Stimulated activated CD4-positive, alpha-beta T cell treated with anti-CD3 and anti-CD28 coated beads, Interleukin-4, amount 100 ng/mL, for 48 hours (primary cell): ENCODE data around the gene SYNPO2.

Source experiments
- DNase-seq, 2 donors: peaks; one replicate each; pipeline ENCODE4 v3.0.0-alpha.2; 2020; ENCODE audit warnings: low read depth in 2 of 2

Gene SYNPO2

DNA sequence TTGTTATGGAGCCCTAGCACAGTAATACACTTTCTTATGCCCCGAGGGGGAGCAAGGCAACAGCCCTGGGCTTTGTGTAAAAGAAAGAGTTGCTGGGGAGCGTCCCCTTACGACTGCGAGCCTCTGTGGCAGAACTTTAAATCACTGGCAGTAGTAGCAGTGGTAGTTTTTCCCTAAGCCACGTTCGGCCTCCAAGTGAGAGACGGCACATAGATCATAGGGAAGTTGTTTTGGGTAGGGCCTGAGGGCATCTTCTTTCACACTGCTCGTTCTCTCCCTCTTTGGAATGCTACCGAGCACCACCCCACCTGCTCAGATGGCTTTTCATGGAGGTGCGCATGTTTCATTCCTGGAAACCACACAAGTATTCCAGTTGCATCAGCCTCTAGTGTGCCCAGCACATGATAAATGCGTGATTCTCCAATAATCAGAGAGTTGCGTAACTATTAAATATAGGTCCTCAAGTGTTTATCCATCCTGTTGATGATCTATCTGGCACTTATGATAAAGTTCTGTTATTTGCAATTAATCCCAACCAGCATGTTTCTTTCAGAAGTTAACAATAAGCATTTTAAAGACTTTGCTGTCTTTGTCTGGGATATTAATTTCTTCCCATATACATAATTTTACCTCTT lies 7.0 kb upstream of the SYNPO2 start:
- DNase-seq, result no peak

GRCh38 chr4:118883861-118884260 lies 4.8 kb upstream of the SYNPO2 start:
- no peak for DNase-seq

DNA sequence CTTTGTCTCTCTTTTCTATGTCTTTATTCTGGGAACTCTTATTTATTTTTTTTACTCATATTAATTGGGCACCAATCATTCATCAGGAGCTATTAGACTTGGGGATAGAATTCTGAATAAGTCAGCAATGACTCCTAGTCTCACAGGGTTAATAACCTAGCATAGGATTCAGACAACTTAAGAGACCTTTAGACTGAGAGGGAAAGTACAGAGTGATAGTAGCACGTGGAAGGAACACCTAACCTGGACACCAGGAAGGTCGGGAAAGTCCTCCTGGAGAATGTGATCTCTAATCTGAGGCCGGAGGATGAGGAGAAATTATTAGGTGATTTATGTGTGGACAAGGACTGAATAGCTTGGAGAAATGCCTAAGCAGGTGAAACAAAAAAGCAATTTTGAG lies 3.9 kb upstream of the SYNPO2 start:
- no peak for DNase-seq

GRCh38 chr4:118889312-118889691 lies 648 bp downstream of the SYNPO2 start:
- no peak for DNase-seq

DNA sequence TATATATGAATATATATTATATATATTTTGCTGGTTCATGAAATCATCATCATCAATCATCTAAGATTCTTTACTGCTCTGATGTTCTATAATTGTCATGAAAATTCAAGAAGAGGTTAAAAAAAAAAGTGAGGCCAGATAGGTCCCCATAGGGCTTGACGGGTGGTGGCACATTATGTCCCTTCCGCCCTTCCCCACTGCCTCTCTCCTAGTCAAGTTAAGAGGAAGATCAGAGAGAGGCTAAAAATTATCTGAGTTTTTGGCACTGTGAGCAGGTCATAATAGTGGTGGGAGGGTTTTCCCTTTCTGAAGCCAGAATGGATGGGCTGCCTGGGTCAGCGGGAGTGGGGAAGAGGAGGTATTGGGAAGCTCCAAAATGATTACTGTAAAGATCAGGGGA lies 5.4 kb downstream of the SYNPO2 start:
- no peak for DNase-seq

GRCh38 chr4:118898221-118898620 lies 9.6 kb downstream of the SYNPO2 start:
- no peak for DNase-seq

DNA sequence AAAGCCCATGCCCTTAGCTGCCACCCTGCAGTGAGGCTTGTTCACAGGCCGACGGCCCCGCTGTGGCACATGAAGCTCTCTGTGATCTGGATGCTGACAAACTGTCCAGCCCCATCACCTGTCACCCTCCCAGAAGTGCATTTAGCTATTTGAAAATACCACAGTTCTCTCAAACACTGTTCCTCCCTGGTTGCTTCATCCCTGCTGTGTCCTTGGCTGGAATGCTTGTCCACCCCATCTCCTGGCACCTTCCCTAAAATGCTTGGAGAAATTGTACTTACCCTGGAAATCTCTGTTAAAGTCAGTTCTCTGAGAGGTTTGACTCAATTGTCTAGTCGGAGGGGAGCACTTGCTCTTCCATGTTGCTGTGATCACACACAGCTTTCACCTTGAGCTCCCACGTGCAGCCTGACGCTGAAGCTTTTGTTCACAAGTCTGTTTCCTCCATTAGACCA lies 10.1 kb downstream of the SYNPO2 start:
- DNase-seq, result no peak

DNA sequence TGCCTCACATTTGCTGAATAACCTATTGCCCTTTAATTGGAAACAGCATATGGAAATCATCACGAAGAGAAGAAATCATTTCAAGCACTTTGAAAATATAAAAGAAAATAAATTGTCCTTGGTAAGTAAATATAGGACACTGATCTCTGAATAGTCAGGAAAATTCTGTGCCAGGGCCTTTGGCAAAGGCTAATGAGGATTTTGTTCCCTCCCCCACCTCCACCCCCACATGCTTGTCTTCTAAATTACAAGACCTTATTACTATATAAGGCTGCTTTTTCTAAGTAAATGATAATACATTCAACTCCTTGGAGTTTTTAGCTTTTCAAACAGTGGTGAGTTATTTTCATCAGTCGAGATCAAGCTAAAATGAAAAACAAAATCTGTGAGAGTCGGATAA lies 15.8 kb downstream of the SYNPO2 start:
- no peak for DNase-seq

DNA sequence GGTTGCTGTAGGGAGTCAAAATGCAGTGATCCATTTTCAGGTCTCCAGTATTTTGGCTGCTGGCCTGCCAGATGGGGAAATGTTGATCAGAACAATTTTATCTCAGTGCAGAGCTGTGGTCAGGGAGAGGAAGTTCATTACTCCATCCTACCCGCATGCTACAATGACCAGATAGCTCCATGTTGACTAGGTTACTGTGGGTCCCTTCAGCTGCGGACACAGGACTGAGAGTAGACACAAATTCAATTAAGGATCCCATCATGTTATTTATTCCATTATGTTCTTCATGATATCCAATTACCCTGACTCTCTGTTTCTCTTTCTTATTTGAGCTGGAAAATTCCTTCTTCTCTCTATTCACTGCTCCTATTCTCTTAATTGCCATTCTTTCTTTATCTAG lies 16.3 kb downstream of the SYNPO2 start:
- no peak for DNase-seq

DNA sequence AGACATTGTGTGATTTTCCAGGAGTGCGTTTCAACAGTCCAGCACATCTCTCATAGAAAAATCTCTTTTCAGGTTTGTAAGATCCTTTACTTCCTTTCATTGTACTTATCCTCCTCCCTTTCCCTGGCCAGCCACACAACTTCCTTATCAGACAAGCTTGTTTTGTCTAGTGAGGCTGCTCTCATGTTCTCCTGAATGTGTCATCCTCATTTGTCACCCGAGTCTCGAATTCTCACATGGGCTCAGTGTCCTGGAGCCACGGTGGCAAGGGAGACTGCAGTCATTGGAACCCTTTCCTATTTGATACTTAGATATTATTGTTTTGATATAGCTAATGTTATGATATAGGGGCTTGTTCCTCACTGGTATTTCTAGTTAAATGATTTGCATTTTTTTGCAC lies 16.9 kb downstream of the SYNPO2 start:
- DNase-seq, result no peak

DNA sequence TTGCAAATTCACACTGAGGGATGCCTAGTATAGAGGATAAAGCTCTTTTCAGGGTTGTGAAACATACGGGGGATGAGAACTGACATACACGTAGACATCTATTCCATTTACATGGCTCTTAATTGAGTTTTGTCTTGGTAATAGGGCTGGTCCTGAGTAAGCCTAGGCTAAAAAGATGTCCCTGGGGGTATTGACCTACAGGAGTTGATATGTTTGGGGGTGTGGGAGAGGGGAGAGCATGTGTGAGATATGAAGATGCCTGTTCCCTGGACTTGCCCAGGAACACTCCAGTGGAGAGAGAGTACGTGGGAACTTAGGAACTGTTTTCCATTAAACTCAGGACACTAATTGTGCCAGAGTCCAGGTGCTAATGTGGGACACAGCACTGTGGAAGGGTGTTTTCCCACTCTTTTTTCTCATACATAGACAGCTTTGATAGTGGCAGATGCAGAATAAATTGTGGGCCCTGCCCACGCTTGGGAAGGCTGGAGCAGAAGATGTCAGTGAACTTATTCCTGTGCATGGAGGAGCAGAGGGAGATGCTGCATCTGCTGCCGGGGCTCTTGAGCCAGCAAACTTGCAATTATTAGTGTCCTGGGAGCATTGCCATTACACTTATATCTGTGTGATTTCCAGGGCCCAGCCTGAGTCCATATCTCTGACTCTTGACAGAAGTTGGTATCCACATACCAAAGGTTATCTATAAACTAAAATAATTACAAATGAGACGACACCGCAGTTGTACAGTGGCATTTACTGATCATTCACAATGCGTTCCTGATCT lies 20.7 kb downstream of the SYNPO2 start:
- DNase-seq, result no peak

- DNase-seq, result no peak
Measured at GRCh38 chr4:118910221-118910620, 21.6 kb downstream of the SYNPO2 start.

DNA sequence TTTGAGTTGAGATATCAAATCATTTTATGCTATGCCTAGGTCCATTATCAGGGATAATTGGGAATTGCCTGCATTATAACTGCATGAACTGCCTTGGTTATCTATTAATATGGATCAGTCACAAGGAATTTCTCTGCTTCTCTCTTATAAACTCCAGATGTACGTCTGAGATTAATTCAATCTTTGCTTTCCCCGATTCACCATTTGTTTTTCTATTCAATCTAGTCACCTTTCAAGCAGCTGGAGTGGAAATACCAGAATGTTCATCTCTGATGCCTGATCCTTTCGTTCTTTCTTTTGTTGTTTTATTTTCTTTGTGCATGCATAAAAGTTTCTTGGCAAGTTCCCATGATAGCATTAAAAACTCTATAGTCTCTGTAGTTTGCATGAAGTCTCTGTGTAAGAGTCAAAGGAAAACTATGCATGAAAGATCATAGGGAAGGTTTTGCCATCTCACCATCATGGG lies 22.6 kb downstream of the SYNPO2 start:
- DNase-seq, result no peak

GRCh38 chr4:118915468-118915867 lies 26.8 kb downstream of the SYNPO2 start:
- DNase-seq, result no peak

DNA sequence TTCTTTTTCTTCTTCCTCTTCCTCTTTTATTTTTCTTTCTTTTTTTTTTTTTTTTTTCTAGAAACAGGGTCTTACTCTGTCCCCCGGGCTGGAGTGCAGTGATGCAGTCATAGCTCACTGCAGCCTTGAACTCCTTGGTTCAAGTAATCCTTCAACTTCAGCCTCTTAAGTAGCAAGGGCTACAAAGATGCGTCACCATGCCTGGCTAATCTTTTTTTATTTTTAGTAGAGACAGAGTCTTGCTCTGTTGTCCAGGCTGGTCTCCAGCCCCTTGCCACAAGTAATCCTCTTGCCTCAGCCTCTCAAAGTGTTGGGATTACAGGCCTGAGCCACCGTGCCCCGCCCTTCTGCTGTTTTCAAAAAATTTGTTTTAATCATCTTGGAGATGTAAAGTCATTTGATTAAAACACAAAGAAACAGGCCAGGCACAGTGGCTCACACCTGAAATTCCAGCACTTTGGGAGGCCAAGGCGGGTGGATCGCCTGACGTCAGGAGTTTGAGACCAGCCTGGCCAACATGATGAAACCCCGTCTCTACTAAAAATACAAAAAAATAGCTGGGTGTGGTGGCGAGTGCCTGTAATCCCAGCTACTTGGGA lies 28.1 kb downstream of the SYNPO2 start:
- no peak for DNase-seq

GRCh38 chr4:118917582-118917981 lies 28.9 kb downstream of the SYNPO2 start:
- DNase-seq, result no peak

DNA sequence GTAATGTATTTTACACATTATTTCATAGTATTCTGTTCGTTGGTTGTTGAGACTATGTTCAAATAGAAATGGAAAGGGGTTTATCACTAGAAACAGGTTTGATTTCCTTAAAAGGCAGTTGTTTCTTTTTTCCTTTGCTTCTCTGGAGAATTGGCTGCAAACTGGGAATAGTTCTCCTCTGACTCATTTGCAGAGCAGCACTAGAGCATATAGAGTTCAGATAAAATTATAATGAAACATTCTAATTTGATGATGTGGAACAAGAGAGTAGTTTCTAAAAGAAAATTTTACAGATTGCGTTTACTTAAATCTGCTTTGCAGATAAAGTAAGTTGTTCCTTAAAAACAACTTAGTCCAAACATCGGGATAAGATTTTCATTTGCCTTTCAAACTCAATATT lies 29.7 kb downstream of the SYNPO2 start:
- DNase-seq, result no peak

- DNase-seq, result no peak
Measured at GRCh38 chr4:118920247-118920646, 31.6 kb downstream of the SYNPO2 start.

DNA sequence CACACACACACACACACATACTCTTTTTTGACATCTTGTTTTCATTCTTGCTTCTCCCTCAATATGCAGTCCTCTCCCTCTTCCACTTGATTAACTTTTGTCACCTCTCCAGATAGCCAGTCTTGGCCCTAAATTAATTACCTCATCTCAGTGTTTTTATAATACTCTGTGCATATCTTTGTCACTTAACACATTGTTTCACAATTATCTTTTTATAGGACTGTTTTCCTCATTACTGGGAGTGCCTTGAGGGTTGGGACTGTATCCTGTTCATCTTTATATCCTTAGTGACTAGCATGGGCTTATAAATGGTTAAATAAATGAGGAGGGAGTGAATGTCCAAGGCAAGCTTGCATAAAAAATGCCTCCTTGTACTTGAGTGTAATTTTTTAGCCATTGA lies 33.1 kb downstream of the SYNPO2 start:
- no peak for DNase-seq

GRCh38 chr4:118923891-118924290 lies 35.2 kb downstream of the SYNPO2 start:
- no peak for DNase-seq

DNA sequence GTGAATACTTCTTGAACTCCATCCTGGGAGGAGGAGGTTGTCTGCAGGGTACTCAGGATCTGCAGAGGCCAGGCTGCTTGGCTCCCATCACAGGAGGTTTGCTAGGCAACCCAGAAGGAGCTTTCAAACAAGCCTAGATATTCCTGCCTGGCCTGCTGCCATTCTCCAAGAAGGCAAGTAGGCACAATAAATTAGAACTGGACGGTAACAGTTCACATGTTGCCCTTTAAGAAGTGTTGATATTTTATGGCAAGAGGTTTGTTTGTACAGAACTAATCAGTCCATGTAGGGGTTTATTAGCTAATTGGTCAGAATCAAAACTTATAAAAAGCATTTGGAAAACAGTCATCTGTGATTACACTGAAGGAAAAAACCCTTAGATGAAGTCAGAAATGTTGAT lies 39.3 kb downstream of the SYNPO2 start:
- DNase-seq, result no peak

DNA sequence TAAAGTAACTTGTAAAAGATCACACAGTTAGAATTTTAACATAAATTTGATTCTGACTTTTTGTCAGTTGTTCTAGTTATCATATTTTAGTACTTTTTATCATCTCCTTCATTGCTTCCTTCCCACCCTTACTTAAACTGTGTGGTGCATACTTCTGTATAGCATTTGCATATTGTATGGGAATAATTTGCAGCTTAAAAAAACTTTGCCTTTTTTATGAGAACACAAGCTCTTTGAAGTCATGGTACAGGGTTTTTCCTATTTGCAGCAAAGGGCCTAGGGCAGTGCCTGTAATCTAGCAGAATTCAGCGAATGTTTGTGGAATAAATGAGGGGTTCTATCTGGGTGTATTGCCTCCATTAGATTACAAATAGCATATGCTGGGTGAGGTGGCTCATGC lies 41.6 kb downstream of the SYNPO2 start:
- no peak for DNase-seq

DNA sequence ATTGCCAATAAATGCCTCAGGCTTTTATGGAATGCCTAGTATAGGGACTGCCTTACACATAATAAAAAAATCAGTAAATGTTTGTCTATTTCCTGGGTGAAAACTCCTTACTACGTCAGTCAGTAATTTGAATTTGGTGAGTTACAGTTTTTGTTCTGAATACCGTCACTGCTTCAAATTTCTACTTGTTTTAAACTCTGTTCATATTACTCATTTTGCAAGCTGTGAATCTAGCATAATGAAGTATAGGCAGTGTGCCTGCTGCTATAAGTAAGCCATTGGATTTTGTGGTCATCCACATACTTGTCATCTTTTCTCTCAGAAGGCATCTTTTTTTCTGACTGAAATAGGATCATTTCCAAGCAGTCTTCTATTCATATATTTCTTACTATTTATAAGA lies 43.1 kb downstream of the SYNPO2 start:
- no peak for DNase-seq
